GM21737 (cell line): ENCODE data around the gene RIC8A.
A peak's percentile ranks its signal among the peaks of the same experiment; 100 is the strongest.
"Not testable (repeated sequence)": the region's sequence is repeated elsewhere in the genome, so short reads cannot be mapped to it uniquely, and the experiment has no call there.

ENCODE experiments used
- ATAC-seq: cut with Tn5 transposase; IDR thresholded peaks from one replicate; pipeline ENCODE4 v1.9.1; 2021; ENCODE audit warnings: mild to moderate bottlenecking, moderate library complexity; ENCODE audit not compliant: unreplicated experiment

RIC8A gene

DNA sequence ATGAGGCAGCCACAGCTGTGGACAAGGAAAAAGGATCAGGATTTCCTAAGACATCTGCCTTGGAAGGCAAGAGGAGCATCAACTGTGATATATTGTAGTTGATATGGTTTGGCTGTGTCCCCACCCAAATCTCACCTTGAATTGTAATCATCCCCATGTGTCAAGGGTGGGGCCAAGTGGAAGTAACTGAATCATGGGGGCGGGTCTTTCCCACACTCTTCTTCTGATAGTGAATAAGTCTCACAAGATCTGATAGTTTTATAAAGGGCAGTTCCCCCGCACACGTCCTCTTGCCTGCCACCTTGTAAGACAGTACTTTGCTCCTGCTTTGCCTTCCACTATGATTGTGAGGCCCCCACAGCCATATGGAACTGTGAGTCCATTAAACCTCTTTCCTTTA, 10.2 kb downstream of the RIC8A start:
- ATAC-seq = no peak

DNA sequence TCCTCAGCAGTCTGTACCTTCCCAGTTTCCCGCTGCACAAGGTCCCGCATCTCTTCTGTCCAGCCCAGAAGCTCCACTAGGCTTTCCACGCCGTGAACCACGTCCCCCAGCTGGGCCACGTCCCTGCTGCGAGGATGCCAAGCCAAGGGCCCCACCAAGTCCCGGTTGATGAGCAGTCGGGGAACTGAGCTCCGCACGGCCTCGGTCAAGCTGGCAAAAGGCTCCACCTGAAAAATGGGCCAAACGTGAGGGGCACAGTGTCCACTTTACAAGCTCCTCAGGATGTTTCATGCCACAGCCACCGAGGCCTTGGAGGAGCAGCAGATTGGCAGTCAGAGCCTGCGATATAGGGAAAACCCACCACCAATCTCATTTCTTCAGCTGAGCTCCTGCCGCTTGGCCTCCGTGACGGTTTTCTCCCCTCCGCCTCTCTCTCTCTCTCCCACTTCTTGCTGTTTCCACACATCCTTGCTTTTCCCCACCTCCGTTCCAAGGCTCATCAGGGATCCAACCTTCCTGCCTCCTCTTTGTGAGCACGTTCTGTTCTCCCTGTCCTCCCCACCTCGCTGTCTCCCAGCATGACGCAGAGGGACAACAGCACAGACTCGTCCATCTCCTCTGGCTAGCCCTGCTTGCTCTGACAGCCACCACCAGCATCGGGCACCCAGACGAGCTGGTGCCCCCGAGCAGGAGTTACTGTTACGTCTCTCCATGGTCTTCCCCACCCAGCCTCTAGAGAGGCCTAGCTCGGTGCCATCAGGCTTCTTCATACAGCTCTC, 11.5 kb downstream of the RIC8A start:
- ATAC-seq = no peak

- not testable (repeated sequence) for ATAC-seq
These were observed 13.2 kb downstream of the RIC8A start for GRCh38 chr11:220641-221215.

GRCh38 chr11:221539-221938, 14.0 kb downstream of the RIC8A start:
- no peak for ATAC-seq

- ATAC-seq = no peak
These were observed 14.7 kb downstream of the RIC8A start for GRCh38 chr11:221998-222789.

GRCh38 chr11:223026-223789, 15.7 kb downstream of the RIC8A start:
- ATAC-seq = no peak

DNA sequence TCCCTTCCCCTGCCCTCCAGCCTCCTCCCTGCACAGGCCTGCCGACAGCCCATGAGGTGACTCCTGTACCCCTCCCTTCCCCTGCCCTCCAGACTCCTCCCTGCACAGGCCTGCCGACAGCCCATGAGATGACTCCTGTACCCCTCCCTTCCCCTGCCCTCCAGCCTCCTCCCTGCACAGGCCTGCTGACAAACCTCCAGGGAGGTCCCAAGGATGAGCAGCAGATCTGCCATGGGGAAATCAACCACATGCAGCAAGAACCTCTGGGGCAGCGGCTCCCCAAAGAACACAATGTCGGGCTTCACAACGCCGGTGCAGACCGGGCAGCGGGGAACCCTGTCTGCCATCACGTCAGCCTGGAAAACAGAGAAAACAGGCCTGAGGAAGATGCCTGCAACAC, 16.4 kb downstream of the RIC8A start:
- ATAC-seq = no peak

GRCh38 chr11:224424-224823, 16.9 kb downstream of the RIC8A start:
- ATAC-seq = no peak

DNA sequence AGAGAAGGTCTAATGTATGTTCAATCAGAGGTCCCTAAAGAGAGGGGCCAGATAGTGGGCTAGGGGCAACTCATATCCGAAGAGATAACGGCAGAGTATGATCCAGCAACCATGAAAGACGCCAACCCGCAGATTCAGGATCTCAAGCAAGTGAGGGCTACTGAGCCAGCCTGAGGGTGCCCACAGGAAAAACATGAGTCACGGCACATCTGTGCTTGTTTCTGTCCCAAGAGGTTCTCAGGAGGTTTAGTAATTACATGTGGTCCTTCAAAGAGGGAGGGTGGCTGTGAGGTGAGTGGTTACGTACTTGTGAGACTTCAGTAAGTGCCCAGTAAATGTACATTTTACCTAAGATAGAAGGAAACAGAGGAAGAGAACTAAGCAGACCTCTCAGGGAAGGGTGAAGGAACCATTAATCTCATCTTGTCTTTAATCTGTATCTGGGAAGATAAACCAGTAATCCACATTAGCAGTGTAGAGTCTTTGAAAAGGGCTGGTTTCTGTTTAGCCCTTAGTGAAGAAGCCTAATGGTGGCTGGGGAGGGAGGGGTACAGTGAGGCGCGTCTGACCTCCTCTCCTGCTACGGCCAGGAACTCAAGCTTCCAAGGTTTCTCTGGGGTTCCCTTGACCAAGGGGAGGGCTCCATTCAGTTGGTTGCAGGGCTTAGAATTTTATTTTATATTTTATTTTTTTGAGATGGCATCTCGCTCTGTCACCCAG, 18.4 kb downstream of the RIC8A start:
- no peak for ATAC-seq

DNA sequence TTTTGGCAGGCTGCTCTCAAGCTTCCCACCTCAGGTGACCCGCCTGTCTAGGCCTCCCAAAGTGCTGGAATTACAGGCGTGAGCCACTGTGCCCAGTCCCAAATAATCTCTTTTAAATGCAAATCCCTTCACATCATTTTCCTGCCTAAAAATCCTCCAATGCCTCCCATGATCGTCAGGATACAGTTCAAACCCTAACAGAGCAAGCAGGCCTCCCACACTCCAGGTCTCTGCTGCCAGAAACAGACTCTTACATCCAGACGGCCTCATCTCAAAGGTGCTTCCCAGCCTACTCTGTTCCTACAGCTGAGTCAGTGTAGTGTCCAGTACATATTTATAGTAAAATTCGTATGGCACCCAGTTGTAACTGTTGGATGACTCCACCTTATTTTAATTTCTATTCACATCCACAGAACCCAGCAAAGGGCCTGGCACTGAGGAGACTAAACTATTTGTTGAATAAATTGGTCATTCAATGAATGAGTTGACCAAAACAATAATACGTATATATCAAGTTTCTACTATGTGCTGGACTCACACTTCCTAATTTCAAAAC, 20.4 kb downstream of the RIC8A start:
- no peak for ATAC-seq

- no peak for ATAC-seq
These were observed 22.9 kb downstream of the RIC8A start for GRCh38 chr11:230431-230830.

DNA sequence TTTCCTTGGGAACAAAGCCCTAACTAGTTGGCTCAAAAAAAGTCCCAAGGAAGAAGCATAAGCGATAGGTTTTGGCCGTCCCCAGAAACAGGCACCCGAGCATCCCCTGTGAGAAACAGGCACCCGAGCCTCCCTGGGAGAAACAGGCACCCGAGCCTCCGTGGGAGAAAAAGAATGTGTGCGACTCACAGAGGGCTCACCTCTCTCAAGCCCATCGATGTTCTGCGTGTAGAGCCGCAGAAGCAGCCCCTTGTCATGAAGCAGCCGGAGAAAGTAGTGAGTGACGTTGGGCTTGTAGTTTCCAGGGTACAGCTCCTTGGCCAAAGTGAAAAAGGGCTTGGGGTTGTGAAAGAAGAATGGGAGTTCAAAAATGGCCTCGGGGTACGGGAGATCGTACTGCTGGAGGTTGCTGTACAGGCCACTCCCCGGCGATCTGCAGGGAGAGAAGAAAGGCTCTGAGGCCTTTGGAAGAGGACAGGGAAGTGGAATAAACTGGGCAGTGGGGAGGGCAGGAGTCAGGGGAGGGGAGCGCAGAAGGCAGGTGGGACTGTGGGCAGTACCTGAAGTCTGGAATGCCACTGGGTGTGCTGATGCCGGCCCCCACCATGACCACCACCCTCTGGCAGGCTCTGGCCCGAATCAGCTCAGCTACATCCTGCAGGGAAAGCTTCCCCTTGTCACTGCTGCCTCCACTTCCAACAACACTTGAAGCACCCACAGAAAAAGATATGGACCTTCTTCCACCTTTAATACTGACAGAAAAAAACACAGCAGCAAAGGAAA, 25.5 kb downstream of the RIC8A start:
- ATAC-seq = no peak

DNA sequence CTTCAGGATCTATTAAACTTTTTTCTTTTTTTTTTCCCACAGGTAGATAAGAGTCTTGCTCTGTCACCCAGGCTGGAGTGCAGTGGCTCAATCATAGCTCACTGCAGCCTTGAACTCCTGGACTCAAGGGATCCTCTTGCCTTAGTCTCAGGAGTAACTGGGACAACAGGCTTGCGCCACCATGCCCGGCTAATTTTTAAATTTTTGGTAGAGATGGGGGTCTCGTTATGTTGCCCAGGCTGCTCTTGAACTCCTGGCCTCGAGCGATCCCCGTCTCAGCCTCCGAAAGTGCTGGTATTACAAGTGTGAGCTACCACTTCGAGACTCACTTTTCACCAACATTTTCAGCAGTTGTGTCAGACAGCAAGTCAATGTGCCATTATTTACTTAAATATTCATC, 27.7 kb downstream of the RIC8A start:
- ATAC-seq = no peak

GRCh38 chr11:235609-235996, 28.1 kb downstream of the RIC8A start:
- peak; percentile 7 for ATAC-seq

GRCh38 chr11:235997-236773, 28.7 kb downstream of the RIC8A start, which contains the start of gene SIRT3:
Gene SIRT3 (minus strand): TSS chr11:236342. CDS start chr11:236328, 14 bp downstream.
- ATAC-seq = peak; percentile 70

DNA sequence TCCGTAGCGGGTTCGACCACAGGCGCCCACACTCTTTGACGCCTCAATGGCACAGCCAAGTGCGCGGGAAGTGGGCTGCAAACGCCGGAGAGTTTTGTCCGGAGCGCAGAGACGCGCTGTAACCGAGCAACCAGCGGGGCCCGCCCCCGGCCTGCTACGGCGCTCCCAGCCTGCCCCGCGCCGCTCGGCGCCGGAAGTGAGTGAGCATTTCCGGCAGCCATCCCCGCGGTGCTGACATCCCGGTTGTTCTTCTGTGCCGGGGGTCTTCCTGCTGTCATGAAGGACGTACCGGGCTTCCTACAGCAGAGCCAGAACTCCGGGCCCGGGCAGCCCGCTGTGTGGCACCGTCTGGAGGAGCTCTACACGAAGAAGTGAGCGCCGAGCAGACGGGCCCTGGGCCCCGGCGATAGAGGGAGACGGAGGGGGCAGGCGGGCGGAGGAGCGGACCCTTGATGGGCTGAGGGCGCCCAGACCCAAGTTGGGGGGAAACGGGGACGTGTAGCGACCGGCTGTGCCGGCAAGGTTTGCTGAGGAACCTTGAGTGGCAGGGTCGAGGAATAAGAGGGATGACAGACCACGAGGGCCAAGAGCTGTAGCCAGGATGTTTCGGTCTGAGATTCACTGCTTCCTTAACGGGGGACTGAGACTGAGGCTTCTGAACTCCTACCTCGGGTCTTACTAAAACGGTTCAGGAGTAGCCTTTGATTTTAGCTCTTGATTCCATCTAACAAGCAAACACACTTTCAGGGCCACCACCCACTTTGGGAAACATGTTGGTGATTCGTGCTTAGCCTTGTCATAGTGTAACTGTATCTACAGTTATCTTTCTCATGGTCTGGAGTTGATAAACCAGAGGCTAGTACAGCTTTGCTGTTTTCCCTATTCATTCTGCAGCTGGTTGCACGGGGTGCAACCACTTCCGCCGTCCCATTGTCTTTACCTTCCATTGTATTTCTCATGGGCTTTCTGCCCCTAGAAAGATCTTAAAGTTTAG, 29.6 kb downstream of the RIC8A start, which contains the start of gene PSMD13:
Gene PSMD13, plus strand, starts transcription at position 203 of the 994 bp plus-strand sequence. Its CDS starts 74 bp downstream, at position 277.
- peak; percentile 78 for ATAC-seq

DNA sequence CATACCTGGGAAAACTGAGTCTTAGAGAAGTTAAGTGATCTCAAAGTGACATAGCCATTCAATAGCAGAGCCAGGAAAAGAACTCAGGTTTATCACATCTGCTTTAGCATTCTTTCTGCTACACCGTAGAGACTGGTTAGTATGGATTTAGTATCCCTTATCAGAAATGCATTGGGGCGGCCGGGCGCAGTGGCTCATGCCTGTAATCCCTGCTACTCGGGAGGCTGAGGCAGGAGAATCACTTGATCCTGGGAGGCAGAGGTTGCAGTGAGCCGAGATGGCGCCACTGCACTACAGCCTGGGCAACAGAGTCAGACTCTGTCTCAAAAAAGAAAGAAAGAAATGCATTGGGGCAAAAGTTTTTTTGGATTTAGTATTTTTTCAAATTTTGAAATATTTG, 30.8 kb downstream of the RIC8A start:
- not testable (repeated sequence) for ATAC-seq
